Muscle of arm (tissue), 12 donors: ENCODE results near the gene ZBTB16. TPM values are rescaled to one million over a fixed set of nuclear protein-coding genes. Genes with fewer than 3 reads are reported as not detected.

ENCODE experiments used
- DNase-seq: peaks from one replicate; pipeline ENCODE4 v3.0.0-alpha.2; 2013
- polyA plus RNA-seq, 12 donors: library from polyadenylated mRNA; unstranded; fragments of 120-200 nt; gene quantifications; one replicate each; pipeline ENCODE4 v1.2.1, GENCODE V29; 2013; ENCODE audit not compliant: insufficient read length in 12 of 12

ZBTB16 gene
- polyA plus RNA-seq, 12 donors: 2.6 to 12.5 (median 6.8) TPM; not detected in 1

- peak; percentile 64 for DNase-seq
These were observed 236.4 kb downstream of the ZBTB16 start, which contains the start of gene NNMT for GRCh38 chr11:114295676-114296604. NNMT (plus strand) TSS chr11:114296399; CDS start chr11:114296557, 158 bp downstream.

GRCh38 chr11:114296605-114297372 lies 237.3 kb downstream of the ZBTB16 start:
- no peak for DNase-seq

GRCh38 chr11:114297806-114298709 lies 238.5 kb downstream of the ZBTB16 start:
- DNase-seq: no peak

- DNase-seq: no peak
These were observed 239.2 kb downstream of the ZBTB16 start for GRCh38 chr11:114298710-114299109.

Other genes starting within 250 kb of the ZBTB16 start
- 100 to 1,000 TPM in 4 of 12 donors, 10 to 100 TPM in 8; 49.6 to 180 (median 95.0) TPM for gene USP28, start 184.1 kb upstream of the ZBTB16 start, polyA plus RNA-seq
- gene HTR3B, start 154.9 kb upstream of the ZBTB16 start, polyA plus RNA-seq: under 1 TPM in 3 of 12 donors, not detected in 9; 0.11 to 0.13 (median 0.12) TPM
- under 1 TPM in 6 of 12 donors, not detected in 6; 0.09 to 0.30 (median 0.11) TPM for gene HTR3A, start 84.6 kb upstream of the ZBTB16 start, polyA plus RNA-seq
- 10 to 100 TPM in 11 of 12 donors, not detected in 1; 16.8 to 96.1 (median 45.8) TPM for gene NNMT, start 236.7 kb downstream of the ZBTB16 start, polyA plus RNA-seq